Activated CD8-positive, alpha-beta memory T cell treated with anti-CD3 and anti-CD28 coated beads for 1 hour (primary cell): ENCODE data around the gene USP35.

Experiments
- DNase-seq, 2 donors: peaks; one replicate each; pipeline ENCODE4 v3.0.0-alpha.2; 2020; ENCODE audit warnings: low read depth in 1 of 2; ENCODE audit errors: extremely low read depth in 1 of 2

The USP35 gene, protein sequence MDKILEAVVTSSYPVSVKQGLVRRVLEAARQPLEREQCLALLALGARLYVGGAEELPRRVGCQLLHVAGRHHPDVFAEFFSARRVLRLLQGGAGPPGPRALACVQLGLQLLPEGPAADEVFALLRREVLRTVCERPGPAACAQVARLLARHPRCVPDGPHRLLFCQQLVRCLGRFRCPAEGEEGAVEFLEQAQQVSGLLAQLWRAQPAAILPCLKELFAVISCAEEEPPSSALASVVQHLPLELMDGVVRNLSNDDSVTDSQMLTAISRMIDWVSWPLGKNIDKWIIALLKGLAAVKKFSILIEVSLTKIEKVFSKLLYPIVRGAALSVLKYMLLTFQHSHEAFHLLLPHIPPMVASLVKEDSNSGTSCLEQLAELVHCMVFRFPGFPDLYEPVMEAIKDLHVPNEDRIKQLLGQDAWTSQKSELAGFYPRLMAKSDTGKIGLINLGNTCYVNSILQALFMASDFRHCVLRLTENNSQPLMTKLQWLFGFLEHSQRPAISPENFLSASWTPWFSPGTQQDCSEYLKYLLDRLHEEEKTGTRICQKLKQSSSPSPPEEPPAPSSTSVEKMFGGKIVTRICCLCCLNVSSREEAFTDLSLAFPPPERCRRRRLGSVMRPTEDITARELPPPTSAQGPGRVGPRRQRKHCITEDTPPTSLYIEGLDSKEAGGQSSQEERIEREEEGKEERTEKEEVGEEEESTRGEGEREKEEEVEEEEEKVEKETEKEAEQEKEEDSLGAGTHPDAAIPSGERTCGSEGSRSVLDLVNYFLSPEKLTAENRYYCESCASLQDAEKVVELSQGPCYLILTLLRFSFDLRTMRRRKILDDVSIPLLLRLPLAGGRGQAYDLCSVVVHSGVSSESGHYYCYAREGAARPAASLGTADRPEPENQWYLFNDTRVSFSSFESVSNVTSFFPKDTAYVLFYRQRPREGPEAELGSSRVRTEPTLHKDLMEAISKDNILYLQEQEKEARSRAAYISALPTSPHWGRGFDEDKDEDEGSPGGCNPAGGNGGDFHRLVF

DNA sequence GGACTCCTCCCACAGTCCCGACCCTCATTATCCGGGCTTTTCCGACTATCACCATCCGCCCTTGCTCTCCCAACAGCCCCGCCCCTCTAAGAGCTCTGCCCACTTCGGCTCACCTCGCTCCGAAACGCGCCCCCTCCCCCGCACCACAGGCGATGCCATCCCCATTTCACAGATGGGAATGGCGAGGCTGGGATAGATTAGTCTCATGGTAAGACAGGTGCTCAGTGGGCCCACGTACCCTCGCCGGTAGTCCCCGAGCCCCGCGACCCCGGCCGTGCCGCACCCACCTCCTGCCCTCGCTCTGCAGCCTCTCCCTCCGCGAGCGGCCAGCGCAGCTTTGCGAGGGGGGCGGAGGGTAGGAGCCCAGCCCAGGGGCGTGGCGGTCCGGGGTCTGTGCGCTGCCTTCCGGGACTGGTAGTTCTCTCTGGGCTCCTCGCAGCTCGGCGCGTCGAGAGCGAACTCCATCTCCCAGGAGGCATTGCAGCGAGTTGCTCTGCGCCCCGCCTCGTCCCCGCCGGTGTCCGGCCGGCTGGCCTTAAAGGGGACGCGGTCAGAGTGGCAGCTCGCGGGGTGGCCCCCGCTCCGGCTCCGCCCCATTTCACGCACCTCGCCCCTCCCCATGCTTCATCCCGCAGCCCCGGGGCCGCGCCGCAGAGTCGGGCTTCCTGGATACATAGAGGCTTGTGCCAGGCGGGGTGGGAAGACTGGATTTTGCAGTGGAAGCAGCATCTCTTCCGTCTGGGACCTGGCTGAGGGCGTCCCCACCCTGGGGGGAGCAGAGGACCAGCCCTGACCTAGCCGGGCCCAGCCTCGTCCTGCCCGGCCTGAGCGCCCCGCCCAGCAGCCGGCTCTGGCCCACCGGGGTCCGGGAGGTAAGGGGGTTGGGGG, at the start of gene USP35, which contains the start of gene KCTD21:
Gene USP35 (plus strand): TSS at position 634 of the 888 bp plus-strand sequence. CDS start 7,327 bp downstream, outside the sequence.
Gene KCTD21 (minus strand): TSS at position 341 of the 888 bp plus-strand sequence. CDS start 14,072 bp downstream, outside the sequence.
- DNase-seq: peak; percentile 72 to 84

GRCh38 chr11:78139422-78140391, 49.0 kb upstream of the USP35 start, which contains the start of gene ALG8:
ALG8 (minus strand) TSS chr11:78139626; CDS start chr11:78139588, 38 bp downstream.
- peak; percentile 93 to 95 for DNase-seq

- DNase-seq: no peak
Measured at GRCh38 chr11:78140392-78141077, 48.2 kb upstream of the USP35 start.

DNA sequence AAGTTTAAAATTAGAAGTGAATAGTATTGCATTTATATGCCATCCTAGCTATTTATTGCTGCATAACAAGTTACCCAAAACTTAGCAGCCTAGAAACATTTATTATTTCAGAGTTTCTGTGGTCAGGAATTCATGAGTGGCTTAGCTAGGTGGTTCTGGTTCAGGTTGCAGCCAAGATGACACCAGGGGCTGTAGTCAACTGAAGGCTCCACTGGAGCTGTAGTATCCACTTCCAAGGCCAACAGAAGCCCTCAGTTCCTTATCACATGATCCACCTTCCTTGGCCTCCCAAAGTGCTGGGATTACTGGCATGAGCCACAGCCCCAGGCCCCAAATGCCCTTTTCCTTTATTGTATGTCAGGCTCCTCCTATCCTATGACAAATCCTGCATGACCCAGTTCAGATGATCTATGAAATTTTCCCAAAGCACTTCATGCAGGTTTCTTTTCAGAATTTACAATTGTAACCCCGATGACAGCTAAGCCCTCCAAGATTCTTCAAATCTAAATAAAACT, 43.2 kb upstream of the USP35 start:
- DNase-seq: no peak

DNA sequence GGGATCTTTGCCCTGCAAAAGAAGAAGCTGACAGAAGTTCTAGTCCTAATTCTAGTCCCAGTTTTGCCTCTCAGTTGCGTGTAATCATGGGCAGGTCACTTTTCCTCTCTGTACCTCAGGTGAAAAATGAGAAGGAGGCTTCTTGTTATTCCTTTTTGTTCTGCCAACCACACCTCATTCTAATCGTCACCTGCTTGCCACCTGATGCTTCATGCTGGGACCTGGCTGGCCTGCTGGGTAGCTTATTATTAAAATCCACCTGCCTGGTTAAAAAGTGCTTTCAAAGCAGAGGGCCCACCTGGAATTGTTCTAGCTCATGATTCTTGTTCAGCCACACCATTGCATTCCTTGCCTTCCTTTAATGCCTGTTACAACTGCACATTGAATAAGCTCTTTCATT, 40.9 kb upstream of the USP35 start:
- DNase-seq: no peak

- DNase-seq: no peak
Measured at GRCh38 chr11:78149646-78150045, 39.1 kb upstream of the USP35 start.

- no peak for DNase-seq
Measured at GRCh38 chr11:78150346-78150745, 38.4 kb upstream of the USP35 start.

GRCh38 chr11:78150754-78151153, 38.0 kb upstream of the USP35 start:
- DNase-seq: no peak

DNA sequence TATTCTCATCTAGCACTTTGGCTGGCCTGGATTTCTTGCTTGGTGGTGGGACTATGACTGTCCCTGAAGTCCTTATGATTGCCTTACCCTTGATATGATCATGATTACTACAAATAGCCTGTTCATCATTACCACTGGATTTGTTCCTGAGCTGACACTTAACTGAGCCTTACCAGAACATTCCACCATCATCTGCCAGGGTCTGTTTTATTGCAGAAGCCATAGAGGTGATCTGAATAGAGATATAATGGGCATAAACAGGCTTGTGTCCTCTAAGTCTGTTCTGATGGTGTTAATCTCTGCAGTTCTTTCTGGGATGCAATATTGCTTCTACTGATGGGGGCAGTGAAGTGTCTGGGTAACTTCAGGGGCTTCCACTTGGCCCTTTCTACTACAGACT, 36.9 kb upstream of the USP35 start:
- DNase-seq: no peak

- DNase-seq: no peak
Measured at GRCh38 chr11:78156127-78156844, 32.4 kb upstream of the USP35 start.

DNA sequence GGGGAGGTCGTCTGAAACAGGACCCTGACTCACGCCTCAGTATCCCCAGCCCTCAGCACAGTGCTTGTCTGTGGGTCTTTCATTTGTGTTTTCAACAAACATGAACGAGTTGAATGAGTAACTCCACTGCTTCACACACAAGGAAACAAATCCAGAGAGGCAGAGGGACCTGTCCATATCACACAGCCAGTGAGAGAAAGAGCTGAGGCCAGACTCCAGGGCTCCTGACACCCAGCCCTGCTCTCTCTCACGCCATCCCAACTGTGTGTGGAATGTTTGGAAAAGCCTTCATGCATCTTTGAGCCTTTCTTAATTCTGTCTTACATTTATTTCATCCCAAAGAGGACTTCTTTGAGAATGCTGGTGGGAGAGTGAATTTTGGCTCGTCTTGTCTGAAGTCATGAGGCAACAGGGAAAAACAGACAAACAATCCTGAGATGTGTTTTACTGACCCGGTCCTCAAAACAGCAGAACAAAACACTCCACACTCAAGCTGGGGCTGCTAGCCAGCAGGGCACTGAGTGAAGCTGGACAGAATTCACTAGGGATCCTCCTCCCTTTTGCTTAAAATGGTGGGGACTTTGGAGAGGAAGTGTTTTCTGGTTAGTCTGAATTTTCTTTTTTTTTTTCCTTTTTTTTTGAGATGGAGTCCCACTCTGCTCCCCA, 29.6 kb upstream of the USP35 start:
- DNase-seq: no peak

- no peak for DNase-seq
Measured at GRCh38 chr11:78160557-78160956, 28.2 kb upstream of the USP35 start.

DNA sequence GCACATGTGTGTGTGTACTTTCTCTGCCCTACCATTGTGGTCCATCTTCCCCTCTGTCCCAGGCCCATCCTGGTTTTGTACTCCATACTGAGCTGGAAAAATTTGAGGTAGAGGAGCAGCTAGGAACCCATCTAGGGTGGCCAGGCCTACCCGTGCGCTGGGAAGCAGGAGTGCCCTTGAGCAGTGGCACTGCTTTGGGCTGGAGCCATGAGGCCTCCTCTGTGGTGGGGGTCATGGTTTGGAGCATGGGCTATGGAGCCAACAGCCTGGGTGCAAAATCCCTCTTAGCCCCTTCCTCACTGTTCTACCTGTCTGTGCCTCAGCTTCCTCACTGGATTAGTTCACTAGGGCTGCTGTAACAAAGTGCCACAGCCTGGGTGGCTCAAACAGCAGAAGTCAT, 27.4 kb upstream of the USP35 start:
- DNase-seq: no peak

DNA sequence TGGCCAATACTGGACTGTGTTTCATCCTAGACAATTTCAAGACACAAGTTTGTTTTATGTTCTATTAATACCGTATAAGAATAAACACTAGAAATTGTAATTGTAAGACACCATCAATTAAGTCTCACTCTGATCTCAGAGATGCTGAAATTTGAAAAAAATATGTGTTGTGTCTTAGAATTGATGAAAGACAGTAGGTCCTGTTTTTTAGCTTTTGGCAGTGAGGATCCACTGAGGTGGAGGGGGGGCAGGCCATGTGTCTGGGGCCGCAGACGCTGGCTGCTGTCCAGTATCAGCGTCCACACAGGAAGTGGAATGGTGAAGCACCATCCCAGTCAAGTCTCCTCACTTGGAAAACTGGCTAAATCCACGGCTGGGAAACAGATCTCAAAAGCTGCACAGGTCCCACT, 26.8 kb upstream of the USP35 start:
- DNase-seq: no peak

- DNase-seq: no peak
Measured at GRCh38 chr11:78163828-78164227, 24.9 kb upstream of the USP35 start.

DNA sequence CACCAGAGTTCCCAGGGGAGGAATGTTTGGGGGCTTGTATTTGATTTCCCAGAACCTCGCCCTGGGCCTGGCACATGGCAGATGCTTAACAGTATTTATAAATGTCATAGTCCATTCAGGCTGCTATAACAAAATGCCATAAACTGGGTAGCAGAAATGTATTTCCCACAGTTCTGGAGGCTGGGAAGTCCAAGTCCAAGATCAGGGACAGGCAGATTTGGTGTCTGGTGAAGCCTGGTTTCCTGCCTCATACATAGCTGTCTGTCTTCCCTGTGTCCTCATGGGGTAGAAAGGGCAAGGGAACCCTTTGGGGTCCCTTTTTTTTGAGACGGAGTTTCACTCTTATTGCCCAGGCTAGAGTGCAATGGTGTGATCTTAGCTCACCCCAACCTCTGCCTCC, 24.2 kb upstream of the USP35 start:
- no peak for DNase-seq

DNA sequence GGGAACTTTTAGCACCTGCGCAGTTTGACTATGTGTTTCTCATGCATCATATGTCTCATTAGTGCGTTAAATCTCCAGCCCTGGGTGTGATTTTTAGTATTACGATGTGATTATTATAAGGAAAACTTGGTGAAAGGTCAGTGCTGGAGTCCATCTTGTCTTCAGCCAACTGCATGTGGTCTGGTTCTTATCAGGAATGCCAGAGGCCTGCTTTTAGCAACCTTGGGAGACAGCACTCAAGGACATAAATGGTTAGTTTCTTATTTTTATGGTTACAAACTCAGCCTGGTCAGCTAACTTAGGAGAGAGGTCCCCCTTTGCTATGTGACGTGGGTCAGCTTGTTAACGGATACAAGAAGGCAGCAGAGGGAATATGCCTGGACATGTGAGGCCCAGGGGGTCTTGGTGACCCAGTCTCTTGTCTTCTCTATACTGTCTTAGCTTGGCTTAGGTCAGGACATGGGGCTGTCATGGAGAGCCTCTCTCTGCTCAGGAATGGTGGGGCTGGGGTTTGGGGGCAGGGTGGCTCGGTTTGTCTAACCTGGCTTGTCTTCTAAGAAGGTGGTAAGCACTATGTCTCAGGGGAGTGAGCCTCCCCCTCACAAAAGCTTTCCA, 21.8 kb upstream of the USP35 start:
- no peak for DNase-seq
